PC-3 (cell line): ENCODE measurements around the gene ZNF19.

ENCODE experiments used
- EZH2 ChIP-seq: fragments of 300-600 bp; sonication (generic); IDR thresholded peaks from one replicate; pipeline ENCODE4 v1.6.1; 2017; ENCODE audit warnings: antibody characterized with exemption, mild to moderate bottlenecking, low read length; ENCODE audit not compliant: unreplicated experiment
- EZH2phosphoT487 ChIP-seq: fragments of 300-600 bp; sonication (generic); IDR thresholded peaks from 2 replicates; pipeline ENCODE4 v1.6.1; 2018; ENCODE audit warnings: mild to moderate bottlenecking, antibody characterized with exemption, low read length, borderline replicate concordance
- TF ChIP-seq, protein P1 (sequence below): fragments of 300-600 bp; sonication (generic); conservative IDR thresholded peaks from 2 replicates; pipeline ENCODE4 v1.5.1; 2017; ENCODE audit warnings: antibody characterized with exemption, low read depth, mild to moderate bottlenecking, low read length

DNA sequence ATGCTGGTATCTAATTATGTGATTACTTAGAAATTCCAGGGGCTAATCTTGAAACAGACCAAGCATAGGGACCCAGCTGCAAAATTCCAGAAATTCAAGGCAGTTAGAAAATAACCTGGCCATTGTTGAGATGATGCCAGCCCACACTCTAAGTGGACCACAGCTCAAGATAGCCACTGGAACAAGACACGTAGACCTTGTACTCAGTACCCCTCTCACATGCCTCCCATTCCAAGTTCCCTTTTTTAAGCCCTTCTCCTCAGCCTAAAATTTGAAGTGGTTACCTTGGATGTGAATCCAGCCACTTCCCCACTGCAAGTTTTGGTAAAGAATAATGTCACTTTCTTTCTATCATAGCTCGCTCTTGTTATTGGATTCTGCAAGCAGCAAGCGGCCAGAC, 4.1 kb upstream of the ZNF19 start:
- TF ChIP-seq, protein P1, sequence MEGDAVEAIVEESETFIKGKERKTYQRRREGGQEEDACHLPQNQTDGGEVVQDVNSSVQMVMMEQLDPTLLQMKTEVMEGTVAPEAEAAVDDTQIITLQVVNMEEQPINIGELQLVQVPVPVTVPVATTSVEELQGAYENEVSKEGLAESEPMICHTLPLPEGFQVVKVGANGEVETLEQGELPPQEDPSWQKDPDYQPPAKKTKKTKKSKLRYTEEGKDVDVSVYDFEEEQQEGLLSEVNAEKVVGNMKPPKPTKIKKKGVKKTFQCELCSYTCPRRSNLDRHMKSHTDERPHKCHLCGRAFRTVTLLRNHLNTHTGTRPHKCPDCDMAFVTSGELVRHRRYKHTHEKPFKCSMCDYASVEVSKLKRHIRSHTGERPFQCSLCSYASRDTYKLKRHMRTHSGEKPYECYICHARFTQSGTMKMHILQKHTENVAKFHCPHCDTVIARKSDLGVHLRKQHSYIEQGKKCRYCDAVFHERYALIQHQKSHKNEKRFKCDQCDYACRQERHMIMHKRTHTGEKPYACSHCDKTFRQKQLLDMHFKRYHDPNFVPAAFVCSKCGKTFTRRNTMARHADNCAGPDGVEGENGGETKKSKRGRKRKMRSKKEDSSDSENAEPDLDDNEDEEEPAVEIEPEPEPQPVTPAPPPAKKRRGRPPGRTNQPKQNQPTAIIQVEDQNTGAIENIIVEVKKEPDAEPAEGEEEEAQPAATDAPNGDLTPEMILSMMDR: no peak
- TF ChIP-seq EZH2: no peak
- no peak for TF ChIP-seq EZH2phosphoT487
